HTERT RPE-1 (cell line): Measurements from ENCODE around the gene WDSUB1.

Experiments
- in situ Hi-C: fragments of 300-500 bp; cut with MboI; formaldehyde crosslinking; loops from 4 replicates; pipeline ENCODE4 v1.14.3; 2020; ENCODE audit warnings: low sequenced_read_pairs

Gene WDSUB1

GRCh38 chr2:159285929-159286708 lies at the start of gene WDSUB1:
Gene WDSUB1 (minus strand): TSS chr2:159286703. CDS start chr2:159283069, 3,634 bp downstream.
- in situ Hi-C loops = no loop called here

- in situ Hi-C loops = no loop called here
Observed at GRCh38 chr2:159326569-159327255, 40.2 kb upstream of the WDSUB1 start.

GRCh38 chr2:159322419-159322818 lies 35.9 kb upstream of the WDSUB1 start:
- in situ Hi-C loops = no loop called here

GRCh38 chr2:159317392-159318088 lies 31.0 kb upstream of the WDSUB1 start:
- in situ Hi-C loops = no loop called here

GRCh38 chr2:159307942-159308341 lies 21.4 kb upstream of the WDSUB1 start:
- in situ Hi-C loops = no loop called here

- in situ Hi-C loops = no loop called here
Observed at GRCh38 chr2:159300586-159300985, 14.1 kb upstream of the WDSUB1 start.

- in situ Hi-C loops = no loop called here
Observed at GRCh38 chr2:159298967-159299366, 12.5 kb upstream of the WDSUB1 start.

- in situ Hi-C loops = no loop called here
Observed at GRCh38 chr2:159297042-159297707, 10.7 kb upstream of the WDSUB1 start.

- in situ Hi-C loops = no loop called here
Observed at GRCh38 chr2:159292157-159292556, 5.7 kb upstream of the WDSUB1 start.

GRCh38 chr2:159290289-159290907 lies 3.9 kb upstream of the WDSUB1 start:
- in situ Hi-C loops = no loop called here

GRCh38 chr2:159287733-159288132 lies 1.2 kb upstream of the WDSUB1 start:
- in situ Hi-C loops = no loop called here

GRCh38 chr2:159286709-159287441 lies 372 bp upstream of the WDSUB1 start:
- in situ Hi-C loops = no loop called here

GRCh38 chr2:159285433-159285832 lies 1.1 kb downstream of the WDSUB1 start:
- in situ Hi-C loops = no loop called here

GRCh38 chr2:159283529-159283928 lies 3.0 kb downstream of the WDSUB1 start:
- in situ Hi-C loops = no loop called here

- in situ Hi-C loops = no loop called here
Observed at GRCh38 chr2:159281002-159281401, 5.5 kb downstream of the WDSUB1 start.

- in situ Hi-C loops = no loop called here
Observed at GRCh38 chr2:159279700-159280099, 6.8 kb downstream of the WDSUB1 start.

GRCh38 chr2:159275111-159275510 lies 11.4 kb downstream of the WDSUB1 start:
- in situ Hi-C loops = no loop called here

GRCh38 chr2:159272156-159272555 lies 14.3 kb downstream of the WDSUB1 start:
- in situ Hi-C loops = no loop called here

- in situ Hi-C loops = no loop called here
Observed at GRCh38 chr2:159270744-159271379, 15.6 kb downstream of the WDSUB1 start.

GRCh38 chr2:159267921-159268320 lies 18.6 kb downstream of the WDSUB1 start:
- in situ Hi-C loops = no loop called here
